GM13976 (cell line): ENCODE results near the gene DCC.

Source experiments
- DNase-seq: peaks from one replicate; pipeline ENCODE4 v3.0.0; 2012; ENCODE audit warnings: low spot score
- CTCF ChIP-seq: IDR thresholded peaks from 2 replicates; pipeline ENCODE4 v1.5.1; 2012; ENCODE audit warnings: borderline replicate concordance, mild to moderate bottlenecking; ENCODE audit not compliant: insufficient read depth; ENCODE audit errors: extremely low read depth, missing control alignments, control extremely low read depth
- in situ Hi-C: fragments of 300-500 bp; cut with MboI; formaldehyde crosslinking; loops from one replicate; pipeline ENCODE4 v1.12.0; 2022; ENCODE audit warnings: low sequenced_read_pairs, mixed read lengths, inconsistent platforms; ENCODE audit not compliant: unreplicated experiment

DCC gene

DNA sequence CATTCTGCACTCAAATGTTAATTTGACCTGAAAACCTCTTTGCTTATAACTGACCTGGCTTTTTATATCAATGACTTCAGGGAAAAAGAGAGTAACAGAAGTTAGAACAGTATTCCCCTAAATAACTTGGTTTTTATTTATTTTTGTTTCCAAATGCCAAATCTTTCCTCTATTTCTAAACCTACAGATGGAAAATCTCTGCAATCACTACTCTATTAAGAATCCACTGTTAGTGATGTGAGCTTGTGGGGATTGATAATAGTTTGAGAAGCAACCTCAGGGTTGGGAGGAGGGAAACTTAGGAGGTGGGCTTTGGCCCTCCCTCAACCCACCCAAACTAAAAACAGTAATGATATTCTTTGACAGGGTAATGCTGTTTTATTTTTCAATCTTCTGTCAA lies 351.8 kb downstream of the DCC start:
- in situ Hi-C loops = loop anchor here (25.0 kb wide), 2 partner anchors 355 to 1030 kb away; partner anchors contain the start of gene DCC
- no peak for TF ChIP-seq CTCF
- no peak for DNase-seq

DNA sequence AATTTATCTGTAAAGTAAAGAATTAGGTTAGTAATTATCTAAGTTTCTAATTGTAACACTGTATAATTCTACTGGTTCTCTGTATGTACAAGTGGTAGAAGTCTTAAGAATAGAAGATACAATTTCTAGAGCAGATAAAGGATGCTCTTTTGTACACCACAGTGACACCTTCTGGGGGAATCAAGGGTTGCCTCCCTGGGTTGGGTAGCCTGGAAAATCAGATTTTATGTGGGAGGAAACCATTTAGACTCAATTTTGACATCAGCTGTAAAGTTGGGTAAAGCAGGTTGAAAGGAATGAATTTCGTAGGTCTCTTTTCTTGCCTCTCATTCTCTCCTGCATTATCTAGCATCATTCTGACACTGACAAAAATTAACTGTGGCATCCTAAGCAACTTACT lies 354.8 kb downstream of the DCC start:
- peak; percentile 16 for TF ChIP-seq CTCF
- DNase-seq = no peak
- in situ Hi-C loops = loop anchor here (25.0 kb wide), 2 partner anchors 358 to 1033 kb away; partner anchors contain the start of gene DCC

GRCh38 chr18:52700116-52700515 lies 360.1 kb downstream of the DCC start:
- TF ChIP-seq CTCF = no peak
- in situ Hi-C loops = no loop called here
- no peak for DNase-seq

GRCh38 chr18:52700816-52701215 lies 360.8 kb downstream of the DCC start:
- in situ Hi-C loops = no loop called here
- DNase-seq = no peak
- no peak for TF ChIP-seq CTCF

- no peak for TF ChIP-seq CTCF
- in situ Hi-C loops = no loop called here
- DNase-seq = no peak
These were observed 361.4 kb downstream of the DCC start for GRCh38 chr18:52701219-52701935.

GRCh38 chr18:52715421-52715820 lies 375.4 kb downstream of the DCC start:
- in situ Hi-C loops = no loop called here

More at GRCh38 chr18:52715421-52715820, 375.4 kb downstream of the DCC start:
- DNase-seq = no peak
- no peak for TF ChIP-seq CTCF
